ENCODE results near the gene RNF166.

The RNF166 gene

GRCh38 chr16:88694221-88695087, 11.8 kb downstream of the RNF166 start:
- Mint-ChIP-seq H3K4me3 (no peak overlapping the region), H3K9me3 (no peaks in the 10 kb centered on the region), H3K27ac (peak overlapping the region; percentile 79), H3K4me1 (peaks cover 44% of the 10 kb centered on the region), H3K27me3 (no peaks in the 10 kb centered on the region), H3K36me3 (no peaks in the 10 kb centered on the region)

GRCh38 chr16:88693420-88694177, 12.6 kb downstream of the RNF166 start:
- no peaks in the 10 kb centered on the region for H3K27me3 Mint-ChIP-seq
- no peaks in the 10 kb centered on the region for H3K9me3 Mint-ChIP-seq
- H3K36me3 Mint-ChIP-seq: no peaks in the 10 kb centered on the region
- no peak overlapping the region for H3K4me3 Mint-ChIP-seq
- H3K27ac Mint-ChIP-seq: no peak overlapping the region
- H3K4me1 Mint-ChIP-seq: peaks cover 53% of the 10 kb centered on the region

- Mint-ChIP-seq H3K4me3 (peak overlapping the region; percentile 39), H3K36me3 (no peaks in the 10 kb centered on the region), H3K27ac (peak overlapping the region; percentile 55), H3K9me3 (no peaks in the 10 kb centered on the region), H3K27me3 (no peaks in the 10 kb centered on the region), H3K4me1 (peaks cover 53% of the 10 kb centered on the region)
Observed at GRCh38 chr16:88692861-88693260, 13.3 kb downstream of the RNF166 start.

GRCh38 chr16:88691924-88692560, 14.2 kb downstream of the RNF166 start:
- Mint-ChIP-seq H3K27me3 (no peaks in the 10 kb centered on the region), H3K4me3 (no peak overlapping the region), H3K9me3 (no peaks in the 10 kb centered on the region), H3K36me3 (no peaks in the 10 kb centered on the region), H3K27ac (peak overlapping the region; percentile 59), H3K4me1 (peaks cover 48% of the 10 kb centered on the region)

- Mint-ChIP-seq H3K9me3 (no peaks in the 10 kb centered on the region), H3K36me3 (no peaks in the 10 kb centered on the region), H3K4me3 (no peak overlapping the region), H3K27me3 (no peaks in the 10 kb centered on the region), H3K4me1 (peaks cover 48% of the 10 kb centered on the region), H3K27ac (peak overlapping the region; percentile 80)
Observed at GRCh38 chr16:88691129-88691813, 14.9 kb downstream of the RNF166 start.

- H3K4me3 Mint-ChIP-seq: no peak overlapping the region
- H3K27ac Mint-ChIP-seq: peak overlapping the region; percentile 80
- H3K9me3 Mint-ChIP-seq: no peaks in the 10 kb centered on the region
- no peaks in the 10 kb centered on the region for H3K36me3 Mint-ChIP-seq
- peaks cover 48% of the 10 kb centered on the region for H3K4me1 Mint-ChIP-seq
- H3K27me3 Mint-ChIP-seq: no peaks in the 10 kb centered on the region
Observed at GRCh38 chr16:88690341-88691128, 15.7 kb downstream of the RNF166 start.

GRCh38 chr16:88688013-88688778, 18.0 kb downstream of the RNF166 start:
- Mint-ChIP-seq H3K27ac (no peak overlapping the region), H3K4me1 (peaks cover 64% of the 10 kb centered on the region), H3K4me3 (no peak overlapping the region), H3K27me3 (no peaks in the 10 kb centered on the region), H3K9me3 (no peaks in the 10 kb centered on the region), H3K36me3 (no peaks in the 10 kb centered on the region)

- Mint-ChIP-seq H3K4me3 (no peak overlapping the region), H3K36me3 (no peaks in the 10 kb centered on the region), H3K27me3 (no peaks in the 10 kb centered on the region), H3K9me3 (no peaks in the 10 kb centered on the region), H3K4me1 (peaks cover 59% of the 10 kb centered on the region), H3K27ac (no peak overlapping the region)
Observed at GRCh38 chr16:88687676-88688012, 18.6 kb downstream of the RNF166 start.

- H3K4me1 Mint-ChIP-seq: peaks cover 60% of the 10 kb centered on the region
Observed at GRCh38 chr16:88687254-88687576, 19.0 kb downstream of the RNF166 start.

GRCh38 chr16:88686439-88687253, 19.6 kb downstream of the RNF166 start, which contains the start of gene SNAI3:
SNAI3 (minus strand) TSS chr16:88686507; CDS start chr16:88686406, 101 bp downstream.
- Mint-ChIP-seq H3K4me1 (peaks cover 60% of the 10 kb centered on the region), H3K27ac (no peak within 1 kb of the TSS), H3K36me3 (no peaks in the 10 kb centered on the region), H3K4me3 (peak within 1 kb of the TSS; percentile 75), H3K9me3 (no peaks in the 10 kb centered on the region), H3K27me3 (no peaks in the 10 kb centered on the region)

More at GRCh38 chr16:88687254-88687576, 19.0 kb downstream of the RNF166 start:
- Mint-ChIP-seq H3K4me3 (no peak overlapping the region), H3K27ac (no peak overlapping the region), H3K36me3 (no peaks in the 10 kb centered on the region), H3K27me3 (no peaks in the 10 kb centered on the region), H3K9me3 (no peaks in the 10 kb centered on the region)

- Mint-ChIP-seq H3K27me3 (no peaks in the 10 kb centered on the region), H3K36me3 (no peaks in the 10 kb centered on the region), H3K27ac (no peak overlapping the region), H3K4me1 (peaks cover 61% of the 10 kb centered on the region), H3K9me3 (no peaks in the 10 kb centered on the region), H3K4me3 (peak overlapping the region; percentile 75)
Observed at GRCh38 chr16:88686062-88686438, 20.2 kb downstream of the RNF166 start.

- Mint-ChIP-seq H3K36me3 (no peaks in the 10 kb centered on the region), H3K27me3 (no peaks in the 10 kb centered on the region), H3K4me1 (peaks cover 59% of the 10 kb centered on the region), H3K4me3 (peak overlapping the region; percentile 75), H3K9me3 (no peaks in the 10 kb centered on the region), H3K27ac (no peak overlapping the region)
Observed at GRCh38 chr16:88685156-88686061, 20.8 kb downstream of the RNF166 start.

All from activated naive CD4-positive, alpha-beta T cell treated with anti-CD3 and anti-CD28 coated beads, Interleukin-2, amount 50 U/mL, for 24 hours (primary cell).